Activated T-cell treated with anti-CD3 and anti-CD28 coated beads, Interleukin-2, amount 50 U/mL, for 4 hours (primary cell): Measurements from ENCODE around the gene SCUBE1. TPM values are rescaled to one million over a fixed set of nuclear protein-coding genes. Genes with fewer than 3 reads are reported as not detected.

Experiments
- ATAC-seq, 2 donors: fragments of 200-7000 bp; cut with Tn5 transposase; one replicate each; pipeline ENCODE4 v1.10.0; 2021
- DNase-seq: peaks from one replicate; pipeline ENCODE4 v3.0.0-alpha.2; 2020
- H3K27me3 Mint-ChIP-seq: one replicate; pipeline ENCODE4 v1.8.0; 2021; ENCODE audit warnings: low read depth, mixed read lengths
- H3K36me3 Mint-ChIP-seq: one replicate; pipeline ENCODE4 v1.8.0; 2022; ENCODE audit warnings: mixed read lengths; ENCODE audit not compliant: insufficient read depth
- H3K4me1 Mint-ChIP-seq: one replicate; pipeline ENCODE4 v1.8.0; 2021; ENCODE audit warnings: low read depth, mixed read lengths
- H3K4me3 Mint-ChIP-seq: one replicate; pipeline ENCODE4 v1.8.0; 2021; ENCODE audit warnings: mild to moderate bottlenecking, moderate library complexity, mixed read lengths
- H3K9me3 Mint-ChIP-seq: one replicate; pipeline ENCODE4 v1.8.0; 2021; ENCODE audit warnings: mixed read lengths
- total RNA-seq, 3 donors: library from RNA; stranded (reverse); gene quantifications; one replicate each; pipeline ENCODE4 v1.2.1, GENCODE V29; 2021

SCUBE1 gene
- total RNA-seq, 3 donors from 2014 or later, result 0.08 TPM; not detected in 2

DNA sequence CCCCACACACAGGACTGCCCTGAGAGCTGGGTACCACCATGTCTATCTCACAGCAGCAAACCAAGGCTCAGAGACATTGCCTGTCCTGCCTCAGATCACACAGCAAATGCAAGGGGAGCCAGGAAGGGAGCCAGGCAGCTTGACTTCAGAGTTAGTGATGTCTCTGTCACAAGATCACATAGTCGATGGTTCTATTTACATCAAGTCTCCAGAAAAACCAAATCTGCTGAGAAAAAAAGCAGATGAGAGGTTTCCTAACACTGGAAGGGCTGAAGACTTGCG, 16.1 kb downstream of the SCUBE1 start:
- no peak for DNase-seq
- Mint-ChIP-seq H3K4me1 (no peaks in the 10 kb centered on the region), H3K4me3 (no peak overlapping the region), H3K9me3 (no peaks in the 10 kb centered on the region), H3K27me3 (no peaks in the 10 kb centered on the region), H3K36me3 (no peaks in the 10 kb centered on the region)
- no peak for ATAC-seq

DNA sequence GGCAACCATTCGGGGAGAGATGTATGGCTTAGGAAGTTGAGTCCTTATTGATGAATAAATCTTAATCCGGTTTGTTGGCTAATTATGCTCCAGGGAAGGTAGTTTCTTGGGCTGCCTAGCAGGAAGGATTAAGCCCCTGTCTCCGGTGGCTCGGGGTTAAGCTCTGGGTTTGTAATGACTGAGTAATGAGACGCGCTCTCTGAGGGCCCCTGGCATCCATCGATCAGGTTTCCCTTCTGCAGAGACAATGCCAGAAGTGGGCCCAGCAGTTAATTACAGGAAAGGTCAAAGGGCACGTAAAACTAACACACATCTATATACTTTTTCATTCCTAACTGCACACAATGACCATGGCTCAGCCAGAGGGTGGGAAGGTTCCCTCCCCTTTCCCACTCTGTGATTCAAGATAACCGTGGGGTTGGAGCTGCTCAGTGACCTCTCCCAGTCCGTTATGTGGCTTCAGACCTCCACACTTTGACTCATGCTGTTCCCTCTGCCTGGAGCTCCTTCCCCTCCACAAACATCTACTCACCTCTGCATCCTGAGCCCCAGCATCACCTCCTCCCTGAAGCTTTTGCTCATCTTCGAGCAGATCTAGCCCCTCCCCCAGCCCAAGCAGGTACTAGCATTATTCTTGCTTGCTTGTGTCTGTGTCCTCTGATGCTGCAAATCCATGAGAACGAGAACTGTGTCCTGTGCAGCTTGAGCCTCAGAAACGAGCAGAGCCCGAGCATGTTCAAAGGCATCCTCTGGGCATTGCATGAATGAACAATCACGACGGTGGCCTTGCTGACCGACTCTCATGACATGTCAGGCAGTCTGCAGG, 16.6 kb downstream of the SCUBE1 start:
- Mint-ChIP-seq H3K27me3 (no peaks in the 10 kb centered on the region), H3K4me1 (no peaks in the 10 kb centered on the region), H3K9me3 (no peaks in the 10 kb centered on the region), H3K4me3 (no peak overlapping the region), H3K36me3 (no peaks in the 10 kb centered on the region)
- ATAC-seq (no peak), DNase-seq (no peak)

DNA sequence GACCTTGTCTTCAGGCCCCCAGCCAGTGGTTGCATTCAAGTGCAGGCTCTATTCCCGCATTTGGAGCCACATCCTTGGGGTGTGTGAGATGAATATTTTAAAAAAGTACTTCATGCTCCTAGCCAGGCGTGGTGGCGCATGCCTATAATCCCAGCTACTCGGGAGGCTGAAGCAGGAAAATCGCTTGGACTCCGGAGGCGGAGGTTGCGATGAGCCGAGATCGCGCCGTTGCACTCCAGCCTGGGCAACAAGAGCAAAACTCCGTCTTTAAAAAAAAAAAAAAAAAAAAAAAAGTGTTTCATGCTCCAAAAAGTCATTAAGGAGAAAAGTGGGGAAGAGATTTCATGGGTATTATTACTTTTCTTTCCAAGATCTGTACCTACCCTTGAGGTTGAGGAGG, 18.0 kb downstream of the SCUBE1 start:
- Mint-ChIP-seq H3K4me3 (no peak overlapping the region), H3K9me3 (no peaks in the 10 kb centered on the region), H3K27me3 (no peaks in the 10 kb centered on the region), H3K4me1 (peaks cover 2% of the 10 kb centered on the region), H3K36me3 (no peaks in the 10 kb centered on the region)
- ATAC-seq (no peak), DNase-seq (no peak)

DNA sequence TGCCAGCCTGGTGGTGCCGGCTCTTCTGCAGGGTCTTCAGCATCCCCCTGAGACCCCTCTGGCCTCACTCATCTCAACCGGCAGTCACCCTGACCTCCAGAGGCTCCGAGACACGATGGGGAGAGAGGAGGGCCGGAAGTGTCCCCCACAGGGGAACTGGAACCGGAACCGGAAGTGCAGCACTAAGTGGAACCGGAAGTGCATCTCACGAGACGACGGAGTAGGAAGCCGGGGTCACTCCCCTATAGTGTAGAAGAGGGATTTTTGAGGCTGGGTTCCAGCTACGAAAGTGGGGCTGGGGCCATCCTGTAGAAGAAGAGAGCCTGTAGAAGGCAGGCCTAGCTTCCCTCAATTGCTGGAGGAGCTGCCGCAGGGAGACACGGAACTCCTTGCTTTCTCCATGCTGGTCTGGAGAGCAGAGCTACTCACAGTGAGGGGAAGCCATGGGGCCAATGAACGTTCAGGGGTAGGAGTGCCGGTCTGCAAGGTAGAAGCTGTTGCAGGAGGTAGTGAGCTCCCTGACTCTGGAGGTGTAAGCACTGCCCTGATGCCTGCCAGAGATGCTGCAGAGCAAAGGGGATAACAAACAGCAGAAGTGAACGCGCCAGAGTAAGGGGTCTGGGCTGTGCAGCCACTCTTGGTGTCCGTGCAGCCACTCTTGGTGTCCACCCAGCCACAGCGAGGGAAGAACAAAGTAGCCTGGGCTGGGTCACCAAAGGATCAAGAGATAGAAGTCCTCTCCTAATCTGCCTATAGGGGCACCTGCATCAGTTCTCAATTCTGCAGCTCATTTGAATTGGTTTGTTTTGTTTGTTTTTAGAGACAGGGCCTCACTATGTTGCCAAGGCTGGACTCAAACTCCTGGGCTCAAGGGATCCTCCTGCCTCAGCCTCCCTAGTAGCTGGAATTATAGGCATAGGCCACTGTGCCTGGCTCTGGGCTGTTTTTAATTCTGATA, 21.9 kb downstream of the SCUBE1 start:
- Mint-ChIP-seq H3K36me3 (no peaks in the 10 kb centered on the region), H3K9me3 (no peaks in the 10 kb centered on the region), H3K4me3 (no peak overlapping the region), H3K4me1 (peaks cover 2% of the 10 kb centered on the region), H3K27me3 (no peaks in the 10 kb centered on the region)
- ATAC-seq, result no peak
- no peak for DNase-seq

DNA sequence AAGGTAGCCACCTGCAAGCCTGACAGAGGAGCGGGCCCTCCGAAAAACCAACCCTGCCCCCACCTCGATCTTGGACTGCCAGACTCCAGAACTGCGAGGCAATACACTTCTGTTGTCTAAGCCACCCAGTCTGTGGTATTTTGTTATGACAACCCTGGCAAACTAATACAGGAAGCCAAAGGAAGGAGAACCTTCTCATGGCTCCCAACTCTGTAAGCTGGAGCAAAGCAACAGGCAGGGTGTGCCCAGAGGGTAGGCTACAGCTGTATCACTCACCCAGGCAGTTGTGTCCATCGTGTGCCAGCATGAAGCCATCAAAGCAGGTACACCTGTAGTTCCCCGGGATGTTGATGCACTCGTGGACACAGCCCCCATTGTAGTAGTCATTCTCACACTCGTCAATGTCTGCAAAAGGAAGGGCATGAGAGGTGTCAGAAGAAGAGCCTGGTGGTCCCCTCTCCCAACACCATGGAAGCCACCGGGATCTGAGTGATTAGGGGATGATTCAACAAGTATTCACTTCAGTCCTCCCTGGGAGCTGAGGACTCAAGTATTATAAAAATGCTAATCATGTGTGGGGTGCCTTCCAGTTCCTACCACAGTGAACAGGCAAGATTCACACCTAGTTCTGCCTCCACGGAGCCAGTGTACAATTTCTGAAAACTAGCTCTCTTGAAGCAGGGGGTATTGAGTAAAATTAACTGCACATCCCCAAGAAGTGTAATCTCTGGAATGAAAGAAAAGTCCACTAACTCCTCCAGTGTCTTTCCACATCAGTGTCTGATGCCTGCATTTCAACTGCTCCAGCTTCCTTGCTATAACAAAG, 23.3 kb downstream of the SCUBE1 start:
- peaks cover 2% of the 10 kb centered on the region for H3K4me1 Mint-ChIP-seq
- H3K9me3 Mint-ChIP-seq, result no peaks in the 10 kb centered on the region
- H3K27me3 Mint-ChIP-seq, result no peaks in the 10 kb centered on the region
- H3K36me3 Mint-ChIP-seq, result no peaks in the 10 kb centered on the region
- no peak overlapping the region for H3K4me3 Mint-ChIP-seq
- ATAC-seq (no peak), DNase-seq (no peak)

DNA sequence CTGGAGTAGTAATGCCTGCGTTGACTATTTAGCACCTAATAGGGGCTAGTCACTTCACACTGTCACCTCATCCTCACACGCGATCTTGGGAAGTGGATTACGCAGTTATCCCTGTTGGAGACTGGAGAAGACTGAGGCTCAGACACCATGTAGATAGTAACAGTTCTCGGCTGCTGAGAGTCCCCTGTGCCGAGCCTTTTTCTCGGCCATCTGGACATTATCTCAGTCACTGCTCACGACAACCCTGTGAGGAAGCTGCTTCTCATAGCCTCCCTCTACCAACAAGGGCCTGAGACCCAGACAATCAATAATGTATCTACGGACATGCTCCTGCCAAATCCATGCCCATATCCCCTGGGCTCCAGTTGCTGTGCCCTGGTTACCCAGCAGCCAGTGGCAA, 25.9 kb downstream of the SCUBE1 start:
- no peak overlapping the region for H3K4me3 Mint-ChIP-seq
- no peaks in the 10 kb centered on the region for H3K36me3 Mint-ChIP-seq
- H3K4me1 Mint-ChIP-seq, result peaks cover 2% of the 10 kb centered on the region
- H3K9me3 Mint-ChIP-seq, result no peaks in the 10 kb centered on the region
- H3K27me3 Mint-ChIP-seq, result no peaks in the 10 kb centered on the region
- ATAC-seq (no peak), DNase-seq (no peak)

DNA sequence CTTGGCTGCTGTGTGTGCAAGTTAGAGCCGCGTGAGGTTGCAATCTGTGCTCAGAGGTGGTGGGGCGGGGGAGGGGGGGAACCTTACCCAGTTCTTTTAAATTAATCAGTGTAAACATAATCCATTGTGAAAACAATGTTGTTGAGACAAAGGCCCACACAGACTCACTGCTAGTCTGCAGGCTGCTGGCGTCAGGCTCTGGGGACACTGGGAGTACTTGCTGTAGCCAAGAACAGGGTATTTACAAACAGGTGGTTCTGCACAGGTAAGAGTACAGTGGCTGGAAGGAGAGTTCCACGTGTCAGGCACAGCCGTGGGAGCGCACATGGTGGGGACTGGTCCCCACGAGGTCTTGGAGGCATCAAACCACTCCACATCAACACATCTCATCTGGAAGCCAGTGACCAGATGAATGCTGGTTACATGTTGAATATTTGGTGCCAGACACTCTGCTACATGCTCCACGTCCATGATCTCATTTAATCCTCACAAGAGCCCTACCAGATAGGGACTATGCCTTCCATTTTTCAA, 27.4 kb downstream of the SCUBE1 start:
- Mint-ChIP-seq H3K4me1 (no peaks in the 10 kb centered on the region), H3K36me3 (no peaks in the 10 kb centered on the region), H3K27me3 (peaks cover 3% of the 10 kb centered on the region), H3K9me3 (no peaks in the 10 kb centered on the region), H3K4me3 (no peak overlapping the region)
- no peak for DNase-seq
- no peak for ATAC-seq

DNA sequence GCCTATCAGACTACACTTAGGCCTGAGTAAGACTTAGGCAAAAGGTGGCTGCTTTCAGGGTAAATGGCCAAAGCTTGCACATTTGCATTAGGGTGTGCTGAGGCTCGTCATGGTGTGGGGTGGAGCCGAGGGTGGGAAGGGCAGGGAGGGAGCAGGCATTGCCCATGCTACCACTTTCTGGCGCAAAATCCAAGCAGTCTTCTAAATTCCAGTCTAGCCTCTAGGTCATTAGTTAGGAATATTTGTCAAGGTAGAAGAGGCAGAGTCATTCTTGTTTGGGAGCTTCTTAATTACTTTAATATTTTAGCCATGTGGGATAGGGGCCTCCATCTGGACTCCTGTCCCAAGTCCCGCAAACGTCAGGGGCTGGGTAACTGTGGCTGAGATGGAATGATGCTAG, 28.6 kb downstream of the SCUBE1 start:
- ATAC-seq, result no peak
- no peaks in the 10 kb centered on the region for H3K36me3 Mint-ChIP-seq

DNA sequence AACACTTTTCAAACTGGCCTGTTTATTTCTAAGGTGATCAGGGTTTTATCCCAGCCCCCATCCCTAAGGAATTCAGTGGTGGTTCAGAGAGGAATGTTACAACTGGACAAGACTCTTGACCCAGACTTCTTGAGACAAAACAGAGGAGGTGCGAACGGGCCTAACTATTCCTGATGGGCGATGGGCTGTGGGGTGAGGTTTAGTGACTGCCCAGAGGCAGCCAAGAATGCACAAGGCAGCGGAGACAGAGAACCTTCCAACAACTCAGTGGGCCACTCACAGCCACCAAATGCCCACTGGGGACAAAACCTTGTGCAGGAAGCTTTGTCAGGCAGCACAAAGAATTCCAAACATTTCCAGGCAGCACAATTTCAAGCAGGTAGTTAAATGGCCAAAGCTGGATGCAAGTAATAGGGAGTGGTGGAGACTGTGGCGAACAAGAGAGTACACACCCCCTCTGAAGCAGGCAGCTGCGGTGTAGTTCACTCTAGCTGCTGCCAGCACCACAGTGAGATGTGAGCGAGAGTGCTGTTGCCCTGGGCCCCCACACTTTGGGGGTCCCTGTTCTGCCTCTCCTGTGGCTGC, 29.2 kb downstream of the SCUBE1 start:
- H3K27me3 Mint-ChIP-seq, result peaks cover 3% of the 10 kb centered on the region
- ATAC-seq (no peak), DNase-seq (no peak)
- no peaks in the 10 kb centered on the region for H3K4me1 Mint-ChIP-seq
- H3K4me3 Mint-ChIP-seq, result no peak overlapping the region
- no peaks in the 10 kb centered on the region for H3K36me3 Mint-ChIP-seq
- no peaks in the 10 kb centered on the region for H3K9me3 Mint-ChIP-seq

More for the DNA sequence above, 28.6 kb downstream of the SCUBE1 start:
- Mint-ChIP-seq H3K4me1 (no peaks in the 10 kb centered on the region), H3K4me3 (no peak overlapping the region), H3K27me3 (peaks cover 3% of the 10 kb centered on the region), H3K9me3 (no peaks in the 10 kb centered on the region)
- DNase-seq, result no peak

DNA sequence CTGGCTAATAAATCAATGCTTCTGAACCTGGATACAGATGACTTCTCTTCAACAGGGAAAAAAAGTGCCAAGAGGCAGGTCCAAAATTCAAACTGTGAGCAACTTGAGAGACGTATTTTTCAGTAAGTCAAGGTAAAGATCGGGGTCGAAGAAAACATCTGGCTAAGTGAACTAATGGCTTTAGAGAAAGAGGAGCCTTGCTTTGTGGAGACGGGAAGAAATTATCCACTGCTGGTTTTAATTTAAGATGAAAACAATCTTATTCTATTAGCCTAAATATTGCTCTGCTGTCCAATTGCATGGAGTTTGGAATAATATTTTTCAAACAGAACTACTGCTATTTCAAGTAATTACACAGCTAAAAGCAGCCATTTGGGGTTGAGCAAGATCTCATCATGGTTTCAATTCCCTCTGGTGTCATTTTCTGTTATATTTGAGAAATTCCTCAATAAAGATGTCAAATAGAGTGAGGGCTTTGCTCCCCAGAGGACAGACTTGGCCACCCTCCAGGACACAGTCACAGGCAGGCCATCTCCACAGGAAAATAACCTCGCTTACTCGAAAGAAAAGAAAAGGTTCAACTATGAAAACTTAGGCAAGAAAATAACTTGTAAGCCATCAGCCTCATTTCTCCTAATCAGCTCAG, 29.8 kb downstream of the SCUBE1 start:
- Mint-ChIP-seq H3K36me3 (no peaks in the 10 kb centered on the region), H3K4me3 (no peak overlapping the region)

DNA sequence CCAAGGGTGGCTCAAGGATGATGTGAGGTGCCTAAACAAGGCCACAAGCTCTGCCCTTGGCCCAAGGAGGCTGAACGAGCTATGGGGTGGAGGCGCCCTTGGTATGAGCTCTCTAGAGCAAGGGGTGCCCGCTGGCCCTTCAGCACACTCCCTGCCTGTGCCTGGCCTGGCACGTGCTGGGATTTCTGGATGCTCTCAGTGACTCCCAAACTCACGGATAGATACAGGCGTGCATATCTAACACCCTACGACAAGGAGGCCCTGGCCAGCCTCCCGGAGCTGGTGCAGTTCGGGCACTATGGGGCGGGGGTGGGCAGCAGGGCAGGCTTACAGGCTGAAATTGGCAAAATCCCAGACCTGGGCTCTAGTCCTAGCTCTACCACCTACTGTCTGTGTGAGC, 30.6 kb downstream of the SCUBE1 start:
- Mint-ChIP-seq H3K4me1 (no peaks in the 10 kb centered on the region), H3K36me3 (no peaks in the 10 kb centered on the region), H3K27me3 (peaks cover 5% of the 10 kb centered on the region), H3K9me3 (no peaks in the 10 kb centered on the region), H3K4me3 (no peak overlapping the region)
- ATAC-seq, result no peak
- DNase-seq, result no peak

More for the DNA sequence above, 29.8 kb downstream of the SCUBE1 start:
- ATAC-seq (no peak), DNase-seq (no peak)
- H3K27me3 Mint-ChIP-seq, result peaks cover 5% of the 10 kb centered on the region
- no peaks in the 10 kb centered on the region for H3K4me1 Mint-ChIP-seq
- no peaks in the 10 kb centered on the region for H3K9me3 Mint-ChIP-seq

DNA sequence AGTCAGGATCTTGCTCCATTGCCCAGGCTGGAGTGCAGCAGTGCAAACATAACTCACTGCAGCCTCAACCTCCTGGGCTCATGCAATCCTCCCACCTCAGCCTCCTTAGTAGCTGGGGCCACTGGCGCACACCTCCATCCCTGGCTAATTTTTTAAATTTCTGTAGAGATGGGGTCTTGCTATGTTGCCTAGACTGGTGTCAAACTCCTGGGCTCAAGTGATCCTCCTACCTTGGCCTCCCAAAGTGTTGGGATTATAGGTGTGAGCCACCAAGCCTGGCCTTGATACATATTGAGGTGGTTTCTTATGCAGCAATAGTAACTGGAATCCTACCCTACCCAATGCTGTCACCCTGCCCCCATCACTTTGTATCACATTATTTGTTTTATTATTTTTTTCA, 32.4 kb downstream of the SCUBE1 start:
- DNase-seq, result no peak
- Mint-ChIP-seq H3K4me1 (no peaks in the 10 kb centered on the region), H3K9me3 (no peaks in the 10 kb centered on the region), H3K36me3 (no peaks in the 10 kb centered on the region), H3K27me3 (peaks cover 5% of the 10 kb centered on the region), H3K4me3 (no peak overlapping the region)
- ATAC-seq, result no peak

DNA sequence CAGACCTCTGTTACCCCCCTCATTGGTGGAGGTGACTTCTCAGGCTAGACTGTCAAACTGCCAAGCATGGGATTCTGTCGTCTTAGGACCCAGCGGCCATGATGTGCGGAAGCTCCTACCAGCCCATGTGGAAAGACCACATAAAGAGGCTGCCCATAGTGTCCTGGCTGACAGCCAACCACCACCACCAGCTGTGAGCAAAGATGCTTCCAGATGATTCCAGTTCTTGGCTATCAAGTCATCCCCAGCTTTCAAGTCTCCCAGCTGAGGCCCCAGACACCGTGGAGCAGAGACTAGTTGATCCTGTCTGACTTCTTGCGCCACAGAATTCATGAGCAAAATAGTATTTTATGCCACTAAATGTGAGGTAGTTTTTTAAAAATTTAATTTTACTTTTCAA, 32.9 kb downstream of the SCUBE1 start:
- no peak for DNase-seq
- H3K27me3 Mint-ChIP-seq, result peaks cover 5% of the 10 kb centered on the region
- H3K9me3 Mint-ChIP-seq, result no peaks in the 10 kb centered on the region
- ATAC-seq, result no peak
- H3K36me3 Mint-ChIP-seq, result no peaks in the 10 kb centered on the region
- no peak overlapping the region for H3K4me3 Mint-ChIP-seq
- no peaks in the 10 kb centered on the region for H3K4me1 Mint-ChIP-seq
